H9 (cell line): ENCODE results near the gene LRFN2. TPM values are rescaled to one million over a fixed set of nuclear protein-coding genes. Genes with fewer than 3 reads are reported as not detected.

Source experiments
- DNase-seq: peaks from one replicate; pipeline ENCODE4 v3.0.0-alpha.2; 2017
- H2AFZ ChIP-seq: one replicate; pipeline ENCODE4 v1.6.1; 2013; ENCODE audit warnings: mild to moderate bottlenecking, low read length, control low read depth, moderate library complexity
- H2AK5ac ChIP-seq: 2 replicates; pipeline ENCODE4 v1.6.1; 2013; ENCODE audit warnings: low read length, control low read depth, mixed read lengths; ENCODE audit not compliant: insufficient read length
- H2BK120ac ChIP-seq: one replicate; pipeline ENCODE4 v1.6.1; 2013; ENCODE audit warnings: low read depth, mild to moderate bottlenecking, low read length, control low read depth, inconsistent platforms; ENCODE audit not compliant: poor library complexity, severe bottlenecking
- H2BK12ac ChIP-seq: 2 replicates; pipeline ENCODE4 v1.6.1; 2013; ENCODE audit warnings: low read length, control low read depth, mixed read lengths, low read depth; ENCODE audit not compliant: insufficient read length
- H2BK15ac ChIP-seq: 2 replicates; pipeline ENCODE4 v1.6.1; 2013; ENCODE audit warnings: low read depth, low read length, control low read depth
- H2BK20ac ChIP-seq: one replicate; pipeline ENCODE4 v1.6.1; 2013; ENCODE audit warnings: low read depth, mild to moderate bottlenecking, low read length, control low read depth, inconsistent platforms; ENCODE audit not compliant: poor library complexity, severe bottlenecking
- H2BK5ac ChIP-seq: 2 replicates; pipeline ENCODE4 v1.6.1; 2013; ENCODE audit warnings: low read length, control low read depth, mixed read lengths; ENCODE audit not compliant: insufficient read length
- H3K14ac ChIP-seq: 2 replicates; pipeline ENCODE4 v1.6.1; 2013; ENCODE audit warnings: low read length, control low read depth; ENCODE audit not compliant: insufficient read depth
- H3K18ac ChIP-seq: 2 replicates; pipeline ENCODE4 v1.6.1; 2013; ENCODE audit warnings: low read depth, mild to moderate bottlenecking, mixed read lengths, low read length, control low read depth; ENCODE audit not compliant: insufficient read length
- H3K23ac ChIP-seq: 2 replicates; pipeline ENCODE4 v1.6.1; 2013; ENCODE audit warnings: low read length, control low read depth, mixed read lengths, low read depth; ENCODE audit not compliant: insufficient read length
- H3K23me2 ChIP-seq: 2 replicates; pipeline ENCODE4 v1.6.1; 2013; ENCODE audit warnings: low read depth, mild to moderate bottlenecking, mixed read lengths, low read length, control low read depth; ENCODE audit not compliant: insufficient read length, poor library complexity, severe bottlenecking
- H3K27ac ChIP-seq: 2 replicates; pipeline ENCODE4 v1.5.1; 2013; ENCODE audit warnings: low read length, control low read depth, mixed read lengths, low read depth; ENCODE audit not compliant: insufficient read length
- H3K27me3 ChIP-seq: 2 replicates; pipeline ENCODE4 v1.6.1; 2013; ENCODE audit warnings: low read length, control low read depth, inconsistent platforms; ENCODE audit not compliant: insufficient read depth
- H3K4ac ChIP-seq: 2 replicates; pipeline ENCODE4 v1.6.1; 2013; ENCODE audit warnings: low read depth, mild to moderate bottlenecking, control low read depth, inconsistent platforms, low read length, moderate library complexity
- H3K4me1 ChIP-seq: 2 replicates; pipeline ENCODE4 v1.6.1; 2013; ENCODE audit warnings: low read length, control low read depth, inconsistent platforms; ENCODE audit not compliant: insufficient read depth
- H3K4me2 ChIP-seq: 2 replicates; pipeline ENCODE4 v1.6.1; 2013; ENCODE audit warnings: low read length, control low read depth, mixed read lengths; ENCODE audit not compliant: insufficient read length, insufficient read depth
- H3K56ac ChIP-seq: 2 replicates; pipeline ENCODE4 v1.6.1; 2013; ENCODE audit warnings: low read depth, mild to moderate bottlenecking, mixed read lengths, low read length, control low read depth; ENCODE audit not compliant: insufficient read length
- H3K79me1 ChIP-seq: 2 replicates; pipeline ENCODE4 v1.6.1; 2013; ENCODE audit warnings: low read depth, mild to moderate bottlenecking, moderate library complexity, low read length, control low read depth, inconsistent platforms; ENCODE audit not compliant: insufficient read depth, poor library complexity, severe bottlenecking
- H3K79me2 ChIP-seq: 2 replicates; pipeline ENCODE4 v1.6.1; 2013; ENCODE audit warnings: low read length, control low read depth, inconsistent platforms; ENCODE audit not compliant: insufficient read depth
- H3K9ac ChIP-seq: 2 replicates; pipeline ENCODE4 v1.6.1; 2013; ENCODE audit warnings: low read length, control low read depth, mixed read lengths; ENCODE audit not compliant: insufficient read length; ENCODE audit errors: extremely low read depth
- H3K9me3 ChIP-seq: one replicate; pipeline ENCODE4 v1.6.1; 2013; ENCODE audit warnings: low read depth, low read length, inconsistent platforms; ENCODE audit not compliant: control insufficient read depth
- H3T11ph ChIP-seq: one replicate; pipeline ENCODE4 v1.6.1; 2013; ENCODE audit warnings: mild to moderate bottlenecking, low read length, control low read depth, inconsistent platforms
- H4K20me1 ChIP-seq: one replicate; pipeline ENCODE4 v1.6.1; 2013; ENCODE audit not compliant: control insufficient read depth, insufficient read length, insufficient read depth
- H4K5ac ChIP-seq: 2 replicates; pipeline ENCODE4 v1.6.1; 2013; ENCODE audit warnings: low read depth, mild to moderate bottlenecking, mixed read lengths, low read length, control low read depth; ENCODE audit not compliant: insufficient read length
- H4K8ac ChIP-seq: replicated peaks from 2 replicates; pipeline ENCODE4 v1.6.1; 2013; ENCODE audit warnings: low read length, control low read depth, mixed read lengths, low read depth; ENCODE audit not compliant: insufficient read length
- H4K91ac ChIP-seq: 2 replicates; pipeline ENCODE4 v1.6.1; 2013; ENCODE audit warnings: low read depth, mild to moderate bottlenecking, moderate library complexity, mixed read lengths, low read length, control low read depth; ENCODE audit not compliant: insufficient read length
- H3K27ac Mint-ChIP-seq, 3 experiments: 2 replicates in 2 of 3; 3 replicates in 1 of 3; pipeline ENCODE4 v1.8.0; 2020 to 2021; ENCODE audit warnings: mixed read lengths in 3 of 3, mild to moderate bottlenecking in 1 of 3, moderate library complexity in 1 of 3
- H3K27me3 Mint-ChIP-seq: 2 replicates; pipeline ENCODE4 v1.8.0; 2021; ENCODE audit warnings: low read depth, mild to moderate bottlenecking, moderate library complexity, mixed read lengths
- H3K36me3 Mint-ChIP-seq, 3 experiments: 2 replicates in 2 of 3; 3 replicates in 1 of 3; pipeline ENCODE4 v1.8.0; 2020 to 2021; ENCODE audit warnings: low read depth in 3 of 3, mixed read lengths in 3 of 3; ENCODE audit not compliant: insufficient read depth in 1 of 3
- H3K4me1 Mint-ChIP-seq, 2 experiments: 2 replicates each; pipeline ENCODE4 v1.8.0; 2020; ENCODE audit warnings: mixed read lengths in 2 of 2
- H3K4me3 Mint-ChIP-seq, 2 experiments: 2 replicates in 1 of 2; 3 replicates in 1 of 2; pipeline ENCODE4 v1.8.0; 2020 to 2021; ENCODE audit warnings: mild to moderate bottlenecking in 2 of 2, mixed read lengths in 2 of 2, moderate library complexity in 1 of 2
- H3K9me3 Mint-ChIP-seq, 2 experiments: 2 replicates in 1 of 2; 3 replicates in 1 of 2; pipeline ENCODE4 v1.8.0; 2020; ENCODE audit warnings: mild to moderate bottlenecking in 2 of 2, mixed read lengths in 2 of 2, moderate library complexity in 1 of 2
- CTCF ChIP-seq: fragments of 200-600 bp; sonication (generic); conservative IDR thresholded peaks from 3 replicates; pipeline ENCODE4 v1.8.0; 2021; ENCODE audit warnings: antibody characterized with exemption, mild to moderate bottlenecking
- WGBS: extraction: QIAGEN DNeasy Blood & Tissue Kit; methylation state at CpG from one replicate; pipeline ENCODE4 v1.1.7; 2013; ENCODE audit warnings: missing lambda C conversion rate, low lambda C conversion rate, mixed read lengths; ENCODE audit not compliant: insufficient read length; ENCODE audit errors: extremely low coverage; 5-methylcytosine and 5-hydroxymethylcytosine counted together
- total RNA-seq: library from RNA; stranded (reverse); gene quantifications from 2 replicates; pipeline ENCODE4 v1.2.1, GENCODE V29; 2021

Gene LRFN2
- total RNA-seq, 1 experiment from 2014 or later: 0.11 TPM

GRCh38 chr6:40425192-40425919, 161.8 kb downstream of the LRFN2 start:
- no peak overlapping the region for H2BK12ac ChIP-seq
- H3K4me2 ChIP-seq: no peak overlapping the region
- H3K4me3 Mint-ChIP-seq: no peak overlapping the region
- H3K27me3 ChIP-seq: no peaks in the 10 kb centered on the region
- no peaks in the 10 kb centered on the region for H3K23me2 ChIP-seq
- DNase-seq: no peak
- H2AK5ac ChIP-seq: no peak overlapping the region
- H2BK120ac ChIP-seq: no peak overlapping the region
- H3K9me3 Mint-ChIP-seq: no peaks in the 10 kb centered on the region
- peaks cover 15% of the 10 kb centered on the region in 2 experiments for H3K4me1 Mint-ChIP-seq
- no peaks in the 10 kb centered on the region; the same call in 1 of the 2 replicates for H3K27me3 Mint-ChIP-seq
- H3K14ac ChIP-seq: no peak overlapping the region
- H3K4me1 ChIP-seq: peaks cover 4% of the 10 kb centered on the region; the same call in 1 of the 2 replicates
- H3K27ac ChIP-seq: no peak overlapping the region
- no peak overlapping the region for H4K91ac ChIP-seq
- H3K79me1 ChIP-seq: no peaks in the 10 kb centered on the region
- no peak overlapping the region for H2BK5ac ChIP-seq
- TF ChIP-seq CTCF: no peak
- H3T11ph ChIP-seq: no peak overlapping the region
- H2BK15ac ChIP-seq: no peak overlapping the region
- no peak overlapping the region for H3K4ac ChIP-seq
- no peak overlapping the region for H2BK20ac ChIP-seq
- no peak overlapping the region for H4K8ac ChIP-seq
- H4K5ac ChIP-seq: no peak overlapping the region
- no peak overlapping the region for H3K9ac ChIP-seq
- H3K9me3 ChIP-seq: no peaks in the 10 kb centered on the region
- WGBS: no CpG with 5 or more reads among the region's 4 CpGs
- no peaks in the 10 kb centered on the region for H3K36me3 Mint-ChIP-seq
- no peaks in the 10 kb centered on the region for H4K20me1 ChIP-seq
- H2AFZ ChIP-seq: no peak overlapping the region
- peak overlapping the region in 1 of 3 experiments; percentile 76; a peak in 2 of 7 replicates for H3K27ac Mint-ChIP-seq
- H3K18ac ChIP-seq: peak overlapping the region; percentile 10
- H3K79me2 ChIP-seq: no peaks in the 10 kb centered on the region
- no peak overlapping the region for H3K23ac ChIP-seq
- H3K56ac ChIP-seq: no peak overlapping the region
